Measurements from ENCODE around the gene CEP128. TPM values are rescaled to one million over a fixed set of nuclear protein-coding genes. Genes with fewer than 3 reads are reported as not detected.

Gene CEP128
- total and polyA plus RNA-seq, 8 donors = 1.1 to 240 (median 2.6) TPM

- H3K27ac ChIP-seq = no peak overlapping the region
- intact Hi-C loops (cut with DNase I; ENCODE audit: low total_unique reads) = no loop called here
- H3K4me3 ChIP-seq = no peak overlapping the region
- H3K27me3 ChIP-seq = no peaks in the 10 kb centered on the region
- no peaks in the 10 kb centered on the region for H3K9me3 ChIP-seq
- no peaks in the 10 kb centered on the region for H3K4me1 ChIP-seq
- WGBS, 5 donors = 91 to 95% (median 94%) methylated on average over 6 of the region's 6 CpGs
- no peaks in the 10 kb centered on the region for H3K36me3 ChIP-seq
- DNase-seq = no peak
- TF ChIP-seq EP300 (IDR thresholded peaks at IDR 0.05) = no peak
- TF ChIP-seq POLR2AphosphoS5 (IDR thresholded peaks at IDR 0.05) = no peak
- TF ChIP-seq POLR2A (IDR thresholded peaks at IDR 0.05) = no peak
- TF ChIP-seq, protein P1, sequence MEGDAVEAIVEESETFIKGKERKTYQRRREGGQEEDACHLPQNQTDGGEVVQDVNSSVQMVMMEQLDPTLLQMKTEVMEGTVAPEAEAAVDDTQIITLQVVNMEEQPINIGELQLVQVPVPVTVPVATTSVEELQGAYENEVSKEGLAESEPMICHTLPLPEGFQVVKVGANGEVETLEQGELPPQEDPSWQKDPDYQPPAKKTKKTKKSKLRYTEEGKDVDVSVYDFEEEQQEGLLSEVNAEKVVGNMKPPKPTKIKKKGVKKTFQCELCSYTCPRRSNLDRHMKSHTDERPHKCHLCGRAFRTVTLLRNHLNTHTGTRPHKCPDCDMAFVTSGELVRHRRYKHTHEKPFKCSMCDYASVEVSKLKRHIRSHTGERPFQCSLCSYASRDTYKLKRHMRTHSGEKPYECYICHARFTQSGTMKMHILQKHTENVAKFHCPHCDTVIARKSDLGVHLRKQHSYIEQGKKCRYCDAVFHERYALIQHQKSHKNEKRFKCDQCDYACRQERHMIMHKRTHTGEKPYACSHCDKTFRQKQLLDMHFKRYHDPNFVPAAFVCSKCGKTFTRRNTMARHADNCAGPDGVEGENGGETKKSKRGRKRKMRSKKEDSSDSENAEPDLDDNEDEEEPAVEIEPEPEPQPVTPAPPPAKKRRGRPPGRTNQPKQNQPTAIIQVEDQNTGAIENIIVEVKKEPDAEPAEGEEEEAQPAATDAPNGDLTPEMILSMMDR (IDR thresholded peaks at IDR 0.05) = no peak
Measured at GRCh38 chr14:80698974-80699373, 242.6 kb downstream of the CEP128 start.

GRCh38 chr14:80695869-80696268, 245.7 kb downstream of the CEP128 start:
- no peaks in the 10 kb centered on the region for H3K4me1 ChIP-seq
- no peak overlapping the region for H3K27ac ChIP-seq
- TF ChIP-seq EP300 (IDR thresholded peaks at IDR 0.05) = no peak
- TF ChIP-seq, protein P1 (IDR thresholded peaks at IDR 0.05) = no peak
- TF ChIP-seq POLR2AphosphoS5 (IDR thresholded peaks at IDR 0.05) = no peak
- no peak for TF ChIP-seq POLR2A (IDR thresholded peaks at IDR 0.05)
- intact Hi-C loops (cut with DNase I; ENCODE audit: low total_unique reads) = no loop called here
- WGBS, 5 donors = 86 to 93% (median 91%) methylated on average over 4 of the region's 4 CpGs
- no peaks in the 10 kb centered on the region for H3K27me3 ChIP-seq
- DNase-seq = no peak
- H3K9me3 ChIP-seq = no peaks in the 10 kb centered on the region
- H3K4me3 ChIP-seq = no peak overlapping the region
- H3K36me3 ChIP-seq = no peaks in the 10 kb centered on the region

GRCh38 chr14:80692903-80693302, 248.6 kb downstream of the CEP128 start:
- TF ChIP-seq, protein P1 (IDR thresholded peaks at IDR 0.05) = no peak
- TF ChIP-seq POLR2A (IDR thresholded peaks at IDR 0.05) (no peak), EP300 (IDR thresholded peaks at IDR 0.05) (no peak), POLR2AphosphoS5 (IDR thresholded peaks at IDR 0.05) (no peak)
- Histone ChIP-seq H3K27me3 (no peaks in the 10 kb centered on the region), H3K4me1 (no peaks in the 10 kb centered on the region), H3K36me3 (no peaks in the 10 kb centered on the region), H3K27ac (no peak overlapping the region), H3K9me3 (no peaks in the 10 kb centered on the region), H3K4me3 (no peak overlapping the region)
- intact Hi-C loops (cut with DNase I; ENCODE audit: low total_unique reads) = no loop called here
- WGBS, 5 donors = 81 to 99% (median 91%) methylated on average over 3 of the region's 3 CpGs
- DNase-seq = no peak

DNA sequence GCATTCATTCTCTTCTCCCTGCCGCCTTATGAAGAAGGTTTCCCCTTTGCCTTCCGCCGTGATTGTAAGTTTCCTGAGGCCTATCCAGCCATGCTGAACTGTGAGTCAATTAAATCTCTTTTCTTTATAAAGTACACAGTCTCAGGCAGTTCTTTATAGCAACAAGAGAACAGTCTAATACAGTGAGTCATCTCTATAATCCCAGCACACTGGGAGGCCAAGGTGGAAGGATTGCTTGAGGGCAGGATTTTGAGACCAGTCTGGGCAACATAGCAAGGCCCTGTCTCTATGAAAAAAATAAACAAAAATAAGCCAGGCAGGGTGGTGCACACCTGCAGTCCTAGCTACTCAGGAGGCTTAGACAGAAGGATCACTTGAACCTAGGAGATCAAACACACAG, 259.9 kb downstream of the CEP128 start:
- H3K36me3 ChIP-seq = no peaks in the 10 kb centered on the region
- H3K4me1 ChIP-seq = no peaks in the 10 kb centered on the region
- TF ChIP-seq POLR2AphosphoS5 (IDR thresholded peaks at IDR 0.05) (no peak), EP300 (IDR thresholded peaks at IDR 0.05) (no peak), POLR2A (IDR thresholded peaks at IDR 0.05) (no peak)
- TF ChIP-seq, protein P1 (IDR thresholded peaks at IDR 0.05) = no peak
- no peaks in the 10 kb centered on the region for H3K27me3 ChIP-seq
- no peak for DNase-seq
- no peak overlapping the region for H3K27ac ChIP-seq
- intact Hi-C loops (cut with DNase I; ENCODE audit: low total_unique reads) = no loop called here
- H3K4me3 ChIP-seq = no peak overlapping the region
- peaks cover 11 to 57% (median 36%) of the 10 kb centered on the region in 4 donors for H3K9me3 ChIP-seq
- WGBS, 5 donors = 92 to 99% (median 98%) methylated on average over 3 of the region's 3 CpGs

Data from stomach (tissue), 9 donors.